Kidney capillary endothelial cell (primary cell): Measurements from ENCODE around the gene TRAPPC10.
A peak's percentile ranks its signal among the peaks of the same experiment; 100 is the strongest.

Source experiments
- DNase-seq: peaks from one replicate; pipeline ENCODE4 v3.0.0-alpha.2; 2018; ENCODE audit warnings: low spot score

The TRAPPC10 gene

DNA sequence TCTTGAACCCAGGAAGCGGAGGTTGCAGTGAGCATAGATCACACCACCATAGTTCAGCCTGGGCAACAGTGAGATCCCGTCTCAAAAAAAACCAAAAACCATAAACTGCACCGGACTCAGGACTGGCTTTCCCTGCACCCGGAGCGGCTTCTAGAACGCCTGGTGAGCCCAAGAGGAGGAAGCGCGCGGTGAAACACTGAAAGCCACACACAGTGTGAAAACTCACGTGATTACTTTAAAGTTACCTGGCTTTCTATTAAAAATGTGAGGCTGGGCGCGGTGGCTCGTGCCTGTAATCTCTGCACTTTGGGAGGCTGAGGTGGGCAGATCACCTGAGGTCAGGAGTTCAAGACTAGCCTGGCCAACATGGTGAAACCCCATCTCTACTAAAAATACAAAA, 7.0 kb upstream of the TRAPPC10 start:
- DNase-seq, result no peak

DNA sequence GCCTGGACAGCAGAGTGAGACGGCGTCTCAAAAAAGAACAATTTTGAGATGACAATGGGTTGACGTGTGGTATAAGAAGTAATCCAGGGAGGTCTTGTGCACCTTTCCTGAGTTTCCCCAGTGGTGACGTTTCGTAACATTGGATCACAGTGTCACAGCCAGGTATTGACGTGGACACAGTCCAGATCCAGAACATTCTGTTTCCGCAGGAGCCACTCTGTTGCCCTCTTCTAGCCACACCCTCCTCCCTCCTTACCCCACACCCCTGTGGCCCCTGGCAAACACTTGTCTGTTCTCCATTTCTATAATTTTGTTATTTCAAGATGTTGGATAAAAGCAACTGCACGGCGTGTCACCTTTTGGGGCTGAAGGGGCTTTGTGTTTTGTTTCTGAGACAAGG, 6.5 kb upstream of the TRAPPC10 start:
- no peak for DNase-seq

DNA sequence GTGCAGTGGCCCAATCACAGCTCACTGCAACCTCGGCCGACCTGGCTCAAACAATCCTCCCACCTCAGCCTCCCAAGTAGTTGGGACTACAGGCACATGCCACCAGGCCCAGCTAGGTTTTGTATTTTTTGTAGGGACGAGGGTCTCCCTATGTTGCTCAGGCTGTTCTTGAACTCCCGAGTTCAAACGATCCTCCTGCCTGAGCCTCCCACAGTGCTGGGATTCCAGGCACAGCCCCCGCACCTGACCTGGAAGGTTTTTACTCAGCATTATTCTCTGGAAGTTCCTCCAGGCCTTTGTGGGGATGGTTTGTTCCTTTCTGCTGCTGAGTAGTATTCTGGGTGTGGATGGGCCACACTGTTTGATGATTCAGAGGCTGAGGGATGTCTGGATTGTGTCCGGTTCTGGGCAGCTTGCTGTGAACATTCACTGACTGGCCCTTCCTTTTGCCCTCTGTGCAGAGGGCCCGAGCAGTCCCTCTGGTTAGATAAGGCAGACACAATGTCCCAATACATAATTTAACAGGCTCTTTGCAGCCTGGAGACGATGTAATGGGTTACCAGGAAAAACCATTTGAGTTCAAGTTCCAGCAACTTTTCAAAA, 6.0 kb upstream of the TRAPPC10 start:
- DNase-seq, result peak; percentile 78

DNA sequence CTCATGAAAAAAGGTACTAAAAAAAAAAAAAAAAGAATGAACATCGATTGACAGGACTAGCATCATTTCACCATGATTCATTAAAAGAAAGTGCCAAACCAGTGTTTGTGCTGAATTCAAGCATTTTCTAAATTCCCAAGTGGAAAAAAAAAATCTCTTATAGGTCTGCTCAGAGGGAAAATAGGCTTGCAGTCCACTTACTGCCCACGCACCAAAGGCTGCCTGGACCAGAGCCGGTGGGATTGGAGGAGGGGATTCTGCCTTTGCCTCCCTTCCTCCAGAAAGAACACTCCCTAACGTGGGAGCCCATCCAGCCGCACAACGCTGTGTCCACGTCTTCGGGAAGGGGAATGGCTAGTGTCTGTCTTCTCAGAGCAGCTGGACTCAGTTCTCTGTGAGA, 5.5 kb upstream of the TRAPPC10 start:
- no peak for DNase-seq

DNA sequence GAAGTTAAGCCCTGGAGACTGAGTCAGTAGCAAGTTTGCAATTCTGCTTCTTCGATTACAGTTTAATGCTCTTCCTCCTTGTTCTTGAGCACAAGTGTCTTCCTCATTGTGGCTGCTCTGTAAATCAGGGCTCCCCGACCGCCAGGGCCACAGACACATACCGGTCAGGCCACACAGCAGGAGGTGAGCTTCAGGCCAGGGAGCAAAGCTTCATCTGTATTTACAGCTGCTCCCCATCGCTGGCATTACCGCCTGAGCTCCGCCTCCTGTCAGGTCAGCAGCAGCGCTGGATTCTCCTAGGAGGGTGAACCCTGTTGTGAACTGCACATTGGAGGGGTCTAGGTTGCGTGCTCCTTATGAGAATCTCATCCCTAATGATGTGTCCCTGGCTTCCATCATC, 1.7 kb upstream of the TRAPPC10 start:
- no peak for DNase-seq

DNA sequence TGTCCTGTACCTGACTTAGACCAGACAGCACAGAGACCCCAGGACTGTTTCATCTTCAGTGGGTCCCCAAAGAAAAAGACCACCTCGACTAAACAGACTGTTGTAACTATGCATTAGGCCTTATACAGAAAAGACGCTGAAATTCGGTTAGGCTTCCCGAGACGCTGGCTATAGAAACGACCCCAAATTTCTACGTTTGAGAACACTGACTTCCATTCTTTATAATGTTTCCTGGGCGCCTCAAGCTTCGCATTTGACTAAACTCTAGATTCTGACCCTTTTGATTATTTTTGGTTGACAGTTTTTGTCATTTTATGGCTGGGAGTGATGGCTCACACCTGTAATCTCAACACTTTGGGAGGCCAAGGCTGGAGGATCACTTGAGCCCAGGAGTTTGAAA, 986 bp upstream of the TRAPPC10 start:
- DNase-seq, result no peak

DNA sequence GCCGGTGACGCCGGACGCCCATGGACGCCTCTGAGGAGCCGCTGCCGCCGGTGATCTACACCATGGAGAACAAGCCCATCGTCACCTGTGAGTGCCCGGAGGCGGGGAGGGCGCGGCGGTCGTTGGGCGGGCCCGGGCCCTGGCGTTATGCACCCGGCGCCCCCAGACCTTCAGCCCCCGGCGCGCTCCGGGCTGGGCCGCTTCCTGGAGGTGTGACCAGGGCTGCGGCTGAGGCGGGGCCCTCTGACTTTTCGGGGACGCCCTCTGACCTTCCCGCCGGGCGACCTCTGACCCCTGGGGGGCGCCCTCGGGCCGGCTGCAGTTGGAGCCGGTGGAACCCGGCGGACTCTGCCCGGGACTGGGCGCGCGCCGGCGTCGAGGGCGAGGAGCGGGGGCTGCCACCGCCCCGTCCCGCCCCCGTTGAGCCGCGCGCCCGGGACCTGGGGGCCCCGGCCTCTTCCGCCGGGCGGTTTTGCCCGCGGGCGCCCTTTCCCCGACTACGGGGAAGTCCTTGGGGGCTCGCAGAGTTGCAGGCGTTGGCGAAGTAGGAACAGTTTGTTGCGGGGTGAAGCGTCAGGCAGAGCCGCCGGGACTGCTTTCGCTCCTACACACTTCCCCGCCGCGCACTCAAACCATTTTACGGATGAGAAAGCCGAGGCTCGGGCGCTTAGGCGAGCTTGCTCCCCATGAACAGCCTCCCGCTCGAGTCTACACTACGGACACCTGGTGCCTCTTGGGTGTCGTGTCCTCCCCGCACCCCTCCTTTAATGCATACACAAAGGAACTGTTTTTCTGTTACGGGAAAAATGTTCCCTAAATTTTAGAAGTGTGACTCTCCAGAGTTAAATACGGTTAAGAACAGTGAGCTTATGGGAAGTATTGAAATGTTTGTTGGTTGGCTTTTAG, 618 bp downstream of the TRAPPC10 start:
- peak; percentile 28 for DNase-seq

DNA sequence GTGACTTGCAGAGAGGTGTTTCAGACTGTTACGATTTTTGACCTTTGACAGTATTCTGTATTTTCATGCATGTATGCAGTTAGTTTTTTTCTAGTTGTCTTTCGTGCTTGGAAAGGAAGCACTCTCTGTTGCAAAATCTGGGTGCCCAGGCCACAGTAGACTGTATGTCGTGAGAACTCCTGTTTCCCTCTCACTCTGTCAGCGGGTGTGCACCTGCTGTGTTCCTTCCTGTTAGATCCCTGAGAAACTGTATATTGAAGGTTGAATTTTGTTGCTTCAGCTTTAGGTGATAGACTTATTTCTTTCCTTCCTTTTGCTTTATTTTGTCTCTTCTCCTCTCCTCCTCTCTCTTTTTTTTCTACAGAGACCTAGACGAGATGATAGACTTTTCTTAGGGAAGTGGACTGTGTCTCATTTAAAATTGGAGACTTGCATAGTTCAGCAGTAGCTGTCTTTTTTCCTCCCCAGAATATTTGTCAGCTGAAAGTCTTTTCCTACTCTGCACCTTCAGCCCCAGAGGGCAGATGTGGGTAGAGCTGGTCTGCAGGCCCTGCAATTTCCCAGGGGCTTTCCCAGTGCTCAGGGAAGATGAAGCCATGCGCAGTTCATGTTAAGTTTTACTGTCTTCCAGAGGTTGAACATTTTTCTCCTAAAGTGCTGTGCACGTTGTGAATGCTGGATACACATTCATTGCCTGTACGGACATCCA, 1.4 kb downstream of the TRAPPC10 start:
- DNase-seq, result no peak

DNA sequence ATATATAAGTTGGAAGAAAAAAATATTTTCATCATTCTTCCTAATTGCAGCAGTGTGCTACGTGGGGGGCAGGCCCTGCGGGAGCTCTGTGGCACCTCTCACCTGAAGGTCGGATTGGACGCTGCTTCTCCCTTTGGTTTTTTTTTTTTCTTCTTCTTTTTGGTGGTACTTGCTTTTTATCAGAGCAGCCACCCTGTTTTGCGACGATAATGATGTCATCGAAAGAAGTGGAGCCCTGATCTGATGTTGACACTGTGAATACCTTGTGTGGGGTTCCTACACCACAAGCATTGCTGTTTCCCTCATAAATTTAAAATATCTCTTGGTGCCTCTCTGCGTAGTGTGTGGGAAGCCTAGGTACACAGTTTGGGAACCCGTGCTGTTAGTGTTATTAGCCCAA, 5.5 kb downstream of the TRAPPC10 start:
- no peak for DNase-seq

DNA sequence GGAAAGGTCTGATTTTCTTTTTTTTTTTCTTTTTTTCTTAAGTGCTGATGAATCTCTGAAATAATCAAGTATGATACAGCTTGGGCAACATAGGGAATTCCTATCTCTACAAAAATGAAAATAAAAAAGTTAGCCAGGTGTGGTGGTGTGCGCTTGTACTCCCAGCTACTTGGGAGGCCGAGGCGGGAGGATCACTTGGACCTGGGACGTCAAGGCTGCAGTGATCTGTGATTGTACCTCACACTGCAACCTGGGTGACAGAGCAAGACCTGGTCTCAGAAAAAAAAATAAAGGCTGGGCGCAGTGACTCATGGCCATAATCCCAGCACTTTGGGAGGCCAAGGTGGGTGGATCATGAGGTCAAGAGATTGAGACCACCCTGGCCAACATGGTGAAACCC, 6.0 kb downstream of the TRAPPC10 start:
- no peak for DNase-seq

DNA sequence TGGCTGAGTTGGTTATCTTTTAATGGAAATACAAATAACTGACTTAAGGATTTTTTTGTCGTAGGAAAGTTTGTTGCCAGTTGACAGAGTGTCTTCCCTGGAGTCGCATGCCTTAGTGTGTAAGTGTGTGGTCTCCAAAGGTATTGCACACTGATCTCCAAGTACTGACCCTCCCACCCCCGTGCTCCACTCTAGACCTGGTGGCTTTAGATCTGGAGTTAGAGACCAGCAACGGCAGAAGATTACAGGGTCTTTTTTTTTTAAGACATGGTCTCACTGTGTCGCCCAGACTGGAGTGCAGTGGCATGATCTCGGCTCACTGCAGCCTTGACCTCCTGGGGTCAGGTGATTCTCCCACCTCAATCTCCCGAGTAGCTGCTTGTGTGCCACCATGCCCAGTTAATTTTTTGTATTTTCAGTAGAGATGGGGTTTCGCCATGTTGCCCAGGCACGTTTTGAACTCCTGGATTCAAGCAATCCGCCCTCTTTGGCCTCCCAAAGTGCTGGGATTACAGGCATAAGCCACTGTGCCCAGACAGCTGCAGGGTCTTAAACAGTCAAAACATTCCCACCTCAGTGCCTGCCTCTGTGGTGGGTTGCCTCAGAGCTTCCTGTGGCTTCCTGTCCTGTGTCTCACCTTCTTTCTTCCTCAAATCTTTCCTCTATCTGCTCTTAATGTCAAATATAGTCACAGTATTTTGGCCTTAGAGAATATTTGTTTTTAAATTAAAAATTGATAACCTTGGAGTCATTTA, 6.9 kb downstream of the TRAPPC10 start:
- no peak for DNase-seq

DNA sequence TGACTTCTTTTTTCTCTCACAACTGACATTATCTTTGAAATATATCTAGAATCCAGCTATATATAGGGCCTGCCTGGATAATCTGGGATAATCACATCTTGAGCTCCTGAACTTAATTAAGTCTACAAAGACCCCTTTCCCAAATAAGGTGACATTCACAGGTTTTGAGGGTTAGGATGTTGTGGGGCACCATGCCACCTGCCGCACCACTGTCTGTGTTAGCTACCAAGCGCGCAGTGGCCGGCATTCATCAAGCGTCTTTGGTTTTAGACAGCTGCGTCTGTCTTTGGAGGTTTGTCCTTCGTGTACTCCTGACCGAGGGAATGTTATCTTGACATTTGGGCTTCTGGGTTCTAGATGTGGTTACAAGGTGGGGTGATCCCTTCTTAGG, 7.5 kb downstream of the TRAPPC10 start:
- no peak for DNase-seq

DNA sequence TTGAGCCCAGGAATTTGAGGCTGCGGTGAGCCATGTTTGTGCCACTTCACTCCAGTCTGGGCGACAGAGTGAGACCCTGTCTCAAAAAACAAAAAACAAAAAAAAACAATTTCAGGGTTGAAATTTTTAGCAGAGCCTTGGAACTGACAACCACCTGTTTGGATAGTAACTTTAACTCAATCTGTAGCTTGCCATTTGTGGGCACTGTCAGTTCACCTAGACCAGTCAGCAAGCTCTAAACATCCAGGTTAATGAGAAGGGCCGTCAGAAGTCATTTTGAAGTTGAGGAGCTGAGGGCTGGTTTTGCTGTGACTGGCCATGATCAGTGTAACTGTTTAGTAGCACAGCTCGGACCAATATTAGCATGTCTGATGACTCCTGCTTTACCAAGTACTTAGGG, 8.4 kb downstream of the TRAPPC10 start:
- DNase-seq, result no peak

DNA sequence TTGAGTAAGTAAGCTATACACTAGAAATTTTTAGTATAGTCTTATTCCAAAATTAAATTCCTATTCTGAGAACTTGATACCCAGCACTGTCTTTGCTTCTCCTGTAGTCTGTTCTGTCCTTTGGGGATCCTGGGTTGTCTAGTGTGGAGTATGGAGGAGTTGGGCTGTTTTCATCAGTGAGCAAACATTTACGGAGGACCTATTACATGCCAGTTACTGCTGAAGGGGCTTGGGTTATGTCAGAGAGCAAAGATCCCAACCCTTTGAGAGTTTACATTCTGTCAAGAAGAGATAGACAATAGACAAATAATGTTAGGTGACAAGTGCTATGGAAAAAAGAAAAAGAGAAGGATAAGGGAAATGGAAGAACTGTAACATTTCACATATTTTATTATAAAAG, 9.0 kb downstream of the TRAPPC10 start:
- no peak for DNase-seq

DNA sequence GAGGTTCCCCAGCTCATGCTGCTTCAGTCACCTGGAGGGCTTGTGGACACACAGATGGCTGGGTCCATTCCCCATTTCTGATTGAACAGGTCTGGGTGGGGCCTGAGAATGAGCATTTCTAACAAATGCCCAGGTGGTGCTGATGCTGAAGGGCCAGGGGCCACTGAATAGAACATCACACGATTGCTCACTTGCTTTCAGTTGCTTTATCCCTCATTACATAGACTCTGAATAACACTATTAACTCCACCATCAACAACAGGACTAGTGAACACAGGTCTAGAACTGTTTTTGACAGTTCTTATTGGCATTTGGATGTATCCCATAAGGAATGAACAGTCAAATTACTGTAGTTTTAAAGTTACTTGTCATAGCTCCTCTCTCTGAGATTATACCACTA, 12.1 kb downstream of the TRAPPC10 start:
- no peak for DNase-seq

DNA sequence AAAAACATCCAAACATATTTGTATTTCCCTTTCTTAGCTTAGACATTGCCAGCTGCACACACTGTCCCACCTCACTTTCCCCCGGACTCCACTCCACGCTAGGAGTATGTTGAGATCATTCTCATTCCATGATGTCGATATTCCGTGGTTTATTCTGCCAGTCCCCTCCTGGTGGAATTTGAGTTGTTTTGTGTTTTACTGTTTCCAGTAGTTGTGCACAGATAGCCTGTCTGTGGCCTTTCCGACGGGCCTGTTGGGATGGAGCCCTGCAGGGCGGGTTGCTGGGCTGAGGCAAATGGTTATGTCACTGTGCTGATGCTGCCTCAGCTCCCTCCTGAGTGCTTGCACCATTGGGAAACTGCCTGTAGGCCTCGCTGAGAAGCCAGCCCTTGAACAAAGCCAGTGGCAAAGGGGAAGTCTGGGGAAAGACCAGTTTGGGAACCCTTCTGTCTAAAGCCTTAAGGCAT, 12.8 kb downstream of the TRAPPC10 start:
- no peak for DNase-seq

DNA sequence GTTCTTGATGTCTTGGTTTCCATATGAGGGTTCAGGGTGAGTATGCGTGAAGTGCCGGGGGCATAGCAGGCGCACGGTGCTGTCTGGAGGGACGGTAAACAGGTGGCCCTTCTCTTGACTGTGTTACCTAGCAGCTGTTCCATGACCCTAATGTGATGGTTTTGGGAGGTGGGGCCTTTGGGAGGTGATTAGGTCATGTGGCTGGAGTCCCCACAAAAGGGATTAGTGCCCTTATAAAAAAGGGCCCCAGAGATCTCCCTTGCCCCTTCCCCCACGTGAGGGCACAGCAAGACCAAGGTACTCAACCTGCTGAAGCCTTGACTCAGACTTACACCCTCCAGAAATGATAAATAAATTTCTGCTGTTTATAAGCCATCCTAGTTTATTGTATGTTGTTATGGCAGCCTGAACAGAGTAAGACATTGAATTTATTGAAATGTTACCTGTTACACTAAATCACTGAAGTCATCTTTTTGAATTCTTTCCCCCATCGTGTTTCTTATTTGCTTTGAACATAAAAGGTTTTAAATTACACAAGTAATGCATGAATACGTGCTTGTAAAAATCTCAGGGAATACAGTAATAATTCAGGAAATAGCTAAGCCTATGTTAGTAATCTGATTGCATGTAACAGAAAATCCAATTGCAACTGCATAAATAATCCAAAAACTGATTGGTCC, 15.6 kb downstream of the TRAPPC10 start:
- DNase-seq, result no peak

DNA sequence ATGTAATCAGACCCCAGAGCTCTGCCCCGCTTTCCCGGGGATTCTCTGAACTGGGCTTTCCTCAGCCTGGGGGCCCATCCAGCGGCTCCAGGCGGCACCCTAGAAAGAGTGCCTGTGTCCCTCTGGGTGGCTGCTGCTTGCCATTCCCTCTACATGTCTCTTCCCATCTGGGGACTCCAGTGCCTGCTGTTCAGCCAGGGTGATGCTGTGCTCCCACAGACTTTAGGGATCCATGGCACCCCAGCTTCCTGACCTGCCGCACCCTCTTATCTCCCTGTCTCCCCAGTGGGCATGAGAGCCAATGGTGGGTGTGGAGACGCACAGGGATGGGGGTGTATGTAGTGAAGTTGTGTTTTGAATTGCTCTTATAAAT, 16.2 kb downstream of the TRAPPC10 start:
- no peak for DNase-seq

DNA sequence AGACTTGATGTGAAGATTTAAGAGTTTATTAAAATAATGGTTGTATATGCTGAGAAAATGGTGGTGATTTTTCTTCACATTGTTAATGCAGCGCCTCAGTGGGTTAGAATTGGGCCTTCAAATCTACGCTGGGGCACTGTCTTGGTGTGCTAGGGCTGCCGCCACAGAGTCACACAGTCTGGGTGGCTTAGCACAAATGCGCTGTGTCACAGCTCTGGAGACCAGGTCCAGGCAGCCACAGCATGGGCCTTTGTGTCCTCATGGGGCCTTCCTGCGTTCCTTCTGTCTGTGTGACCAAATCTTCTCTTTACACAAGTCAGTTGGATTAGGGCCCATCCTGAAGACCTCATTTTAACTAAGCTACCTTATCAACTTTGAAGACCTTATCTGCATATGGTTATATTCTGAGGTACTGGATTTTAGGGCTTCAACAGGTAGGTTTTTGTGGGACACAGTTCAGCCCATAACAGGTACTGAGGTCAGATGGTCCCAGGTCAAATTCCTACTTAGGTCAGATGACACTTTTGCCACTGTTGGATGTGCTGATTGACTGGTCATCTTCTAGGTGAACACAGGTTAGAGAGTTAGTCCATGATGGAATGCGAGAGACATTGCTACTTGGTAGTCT, 17.5 kb downstream of the TRAPPC10 start:
- no peak for DNase-seq

DNA sequence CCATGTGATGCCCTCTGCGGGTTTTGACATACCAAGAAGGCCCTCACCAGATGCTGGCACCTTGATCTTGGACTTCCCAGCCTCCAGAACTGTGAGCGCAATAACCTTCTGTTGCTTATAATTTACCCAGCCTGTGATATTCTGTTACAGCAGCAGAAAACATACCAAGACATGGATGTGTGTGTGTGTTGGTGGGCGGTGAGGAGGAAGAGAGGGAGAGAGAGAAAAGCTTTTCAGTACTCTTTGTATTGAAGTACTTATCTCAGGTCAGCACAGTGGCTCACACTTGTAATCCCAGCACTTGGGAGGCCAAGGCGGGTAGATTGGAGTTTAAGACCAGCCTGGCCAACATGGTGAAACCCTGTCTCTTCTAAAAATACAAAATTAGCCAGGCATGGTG, 23.1 kb downstream of the TRAPPC10 start:
- no peak for DNase-seq

DNA sequence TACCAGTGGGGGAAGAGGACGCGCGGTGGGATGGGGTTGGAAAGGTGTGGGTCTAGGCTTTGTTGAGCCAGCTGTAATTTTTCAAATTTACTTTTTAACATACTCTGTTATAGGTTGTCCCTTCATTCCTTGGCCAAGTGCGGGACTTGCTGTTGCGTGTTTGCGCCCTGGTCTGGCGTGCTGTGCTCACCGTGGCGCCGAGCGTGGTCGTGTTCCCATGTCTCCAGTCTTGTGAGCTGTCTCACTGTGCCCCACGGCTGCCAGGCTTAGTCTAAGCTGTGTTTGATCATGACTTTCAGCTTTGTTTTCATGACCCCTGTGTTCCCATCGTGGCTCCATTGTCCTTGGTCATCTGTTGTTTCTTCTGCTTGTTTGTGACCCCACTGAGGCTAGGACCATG, 26.0 kb downstream of the TRAPPC10 start:
- DNase-seq, result no peak
